ENCODE measurements around the gene SHH.

Gene SHH

DNA sequence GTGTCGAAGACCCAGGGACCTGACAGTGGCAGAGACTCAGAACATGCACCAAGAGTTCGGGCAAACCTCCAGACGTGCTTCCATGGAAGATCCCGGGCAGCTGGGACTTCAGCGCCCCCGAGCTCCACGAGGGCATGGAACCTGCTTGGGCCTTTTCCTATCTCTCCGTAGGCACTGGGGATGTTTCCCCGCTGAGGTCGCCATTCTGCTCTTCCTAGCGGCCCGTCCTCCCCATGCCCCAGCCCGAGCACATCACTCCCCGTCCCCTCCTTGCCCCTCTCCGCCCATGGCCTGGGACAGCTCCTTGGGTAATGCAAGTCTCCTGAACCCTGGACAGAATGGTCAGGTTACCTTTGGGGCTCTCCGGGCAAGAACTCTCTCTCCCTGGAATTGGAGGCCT lies 32.3 kb upstream of the SHH start:
- no peak for ATAC-seq
- TF ChIP-seq GLIS3 (CRISPR knock-in tag; IDR thresholded peaks at IDR 0.05): no peak
- no peak for TF ChIP-seq BACH2 (CRISPR knock-in tag; IDR thresholded peaks at IDR 0.05; ENCODE audit: borderline replicate concordance)
- TF ChIP-seq, protein P1, sequence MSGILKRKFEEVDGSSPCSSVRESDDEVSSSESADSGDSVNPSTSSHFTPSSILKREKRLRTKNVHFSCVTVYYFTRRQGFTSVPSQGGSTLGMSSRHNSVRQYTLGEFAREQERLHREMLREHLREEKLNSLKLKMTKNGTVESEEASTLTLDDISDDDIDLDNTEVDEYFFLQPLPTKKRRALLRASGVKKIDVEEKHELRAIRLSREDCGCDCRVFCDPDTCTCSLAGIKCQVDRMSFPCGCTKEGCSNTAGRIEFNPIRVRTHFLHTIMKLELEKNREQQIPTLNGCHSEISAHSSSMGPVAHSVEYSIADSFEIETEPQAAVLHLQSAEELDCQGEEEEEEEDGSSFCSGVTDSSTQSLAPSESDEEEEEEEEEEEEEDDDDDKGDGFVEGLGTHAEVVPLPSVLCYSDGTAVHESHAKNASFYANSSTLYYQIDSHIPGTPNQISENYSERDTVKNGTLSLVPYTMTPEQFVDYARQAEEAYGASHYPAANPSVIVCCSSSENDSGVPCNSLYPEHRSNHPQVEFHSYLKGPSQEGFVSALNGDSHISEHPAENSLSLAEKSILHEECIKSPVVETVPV (CRISPR knock-in tag; IDR thresholded peaks at IDR 0.05): no peak
- TF ChIP-seq ZFP30 (CRISPR knock-in tag; IDR thresholded peaks at IDR 0.05): no peak
- TF ChIP-seq PPARA (CRISPR knock-in tag; IDR thresholded peaks at IDR 0.05; ENCODE audit: borderline replicate concordance): no peak
- TF ChIP-seq TOX (CRISPR knock-in tag; IDR thresholded peaks at IDR 0.05; ENCODE audit: borderline replicate concordance): no peak
- no peak for TF ChIP-seq ISL1 (CRISPR knock-in tag; IDR thresholded peaks at IDR 0.05)
- no peak for TF ChIP-seq ESRRG (CRISPR knock-in tag; IDR thresholded peaks at IDR 0.05)

GRCh38 chr7:155844019-155844453 lies 31.8 kb upstream of the SHH start:
- ATAC-seq: no peak
- TF ChIP-seq BACH2 (CRISPR knock-in tag; IDR thresholded peaks at IDR 0.05; ENCODE audit: borderline replicate concordance): no peak
- TF ChIP-seq ESRRG (CRISPR knock-in tag; IDR thresholded peaks at IDR 0.05): no peak
- TF ChIP-seq PPARA (CRISPR knock-in tag; IDR thresholded peaks at IDR 0.05; ENCODE audit: borderline replicate concordance): no peak
- no peak for TF ChIP-seq ZNF8 (CRISPR knock-in tag; IDR thresholded peaks at IDR 0.05)
- no peak for TF ChIP-seq ZFP30 (CRISPR knock-in tag; IDR thresholded peaks at IDR 0.05)
- TF ChIP-seq SNAI2 (CRISPR knock-in tag; IDR thresholded peaks at IDR 0.05): no peak

- no peak for ATAC-seq
Observed at GRCh38 chr7:155843426-155844018, 31.3 kb upstream of the SHH start.

GRCh38 chr7:155842496-155843265 lies 30.4 kb upstream of the SHH start:
- TF ChIP-seq PPARA (CRISPR knock-in tag; IDR thresholded peaks at IDR 0.05; ENCODE audit: borderline replicate concordance): no peak
- ATAC-seq: no peak

More at GRCh38 chr7:155843426-155844018, 31.3 kb upstream of the SHH start:
- no peak for TF ChIP-seq SNAI2 (CRISPR knock-in tag; IDR thresholded peaks at IDR 0.05)
- TF ChIP-seq ISL1 (CRISPR knock-in tag; IDR thresholded peaks at IDR 0.05): no peak
- no peak for TF ChIP-seq BACH2 (CRISPR knock-in tag; IDR thresholded peaks at IDR 0.05; ENCODE audit: borderline replicate concordance)
- TF ChIP-seq ZNF8 (CRISPR knock-in tag; IDR thresholded peaks at IDR 0.05): no peak
- TF ChIP-seq, protein P2, sequence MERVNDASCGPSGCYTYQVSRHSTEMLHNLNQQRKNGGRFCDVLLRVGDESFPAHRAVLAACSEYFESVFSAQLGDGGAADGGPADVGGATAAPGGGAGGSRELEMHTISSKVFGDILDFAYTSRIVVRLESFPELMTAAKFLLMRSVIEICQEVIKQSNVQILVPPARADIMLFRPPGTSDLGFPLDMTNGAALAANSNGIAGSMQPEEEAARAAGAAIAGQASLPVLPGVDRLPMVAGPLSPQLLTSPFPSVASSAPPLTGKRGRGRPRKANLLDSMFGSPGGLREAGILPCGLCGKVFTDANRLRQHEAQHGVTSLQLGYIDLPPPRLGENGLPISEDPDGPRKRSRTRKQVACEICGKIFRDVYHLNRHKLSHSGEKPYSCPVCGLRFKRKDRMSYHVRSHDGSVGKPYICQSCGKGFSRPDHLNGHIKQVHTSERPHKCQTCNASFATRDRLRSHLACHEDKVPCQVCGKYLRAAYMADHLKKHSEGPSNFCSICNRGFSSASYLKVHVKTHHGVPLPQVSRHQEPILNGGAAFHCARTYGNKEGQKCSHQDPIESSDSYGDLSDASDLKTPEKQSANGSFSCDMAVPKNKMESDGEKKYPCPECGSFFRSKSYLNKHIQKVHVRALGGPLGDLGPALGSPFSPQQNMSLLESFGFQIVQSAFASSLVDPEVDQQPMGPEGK (CRISPR knock-in tag; IDR thresholded peaks at IDR 0.05; ENCODE audit: borderline replicate concordance): no peak
- TF ChIP-seq ZC3H10 (CRISPR knock-in tag; IDR thresholded peaks at IDR 0.05): no peak
- no peak for TF ChIP-seq ZNF70 (CRISPR knock-in tag; IDR thresholded peaks at IDR 0.05)
- no peak for TF ChIP-seq RARB (CRISPR knock-in tag; IDR thresholded peaks at IDR 0.05)
- TF ChIP-seq OSR1 (CRISPR knock-in tag; IDR thresholded peaks at IDR 0.05): no peak
- TF ChIP-seq ARNTL (CRISPR knock-in tag; IDR thresholded peaks at IDR 0.05; ENCODE audit: borderline replicate concordance, low read depth): no peak
- TF ChIP-seq, protein P1 (CRISPR knock-in tag; IDR thresholded peaks at IDR 0.05): no peak

GRCh38 chr7:155840909-155841308 lies 28.6 kb upstream of the SHH start:
- ATAC-seq: no peak
- TF ChIP-seq POU6F1 (CRISPR knock-in tag; IDR thresholded peaks at IDR 0.05; ENCODE audit: borderline replicate concordance, low read depth): no peak
- no peak for TF ChIP-seq ESRRG (CRISPR knock-in tag; IDR thresholded peaks at IDR 0.05)
- TF ChIP-seq PPARA (CRISPR knock-in tag; IDR thresholded peaks at IDR 0.05; ENCODE audit: borderline replicate concordance): no peak
- TF ChIP-seq ZNF70 (CRISPR knock-in tag; IDR thresholded peaks at IDR 0.05): no peak
- TF ChIP-seq, protein P1 (CRISPR knock-in tag; IDR thresholded peaks at IDR 0.05): no peak
- no peak for TF ChIP-seq RARB (CRISPR knock-in tag; IDR thresholded peaks at IDR 0.05)
- no peak for TF ChIP-seq TCF4 (CRISPR knock-in tag; IDR thresholded peaks at IDR 0.05; ENCODE audit: borderline replicate concordance)
- no peak for TF ChIP-seq SNAI2 (CRISPR knock-in tag; IDR thresholded peaks at IDR 0.05)
- TF ChIP-seq OSR1 (CRISPR knock-in tag; IDR thresholded peaks at IDR 0.05): no peak
- TF ChIP-seq TOX (CRISPR knock-in tag; IDR thresholded peaks at IDR 0.05; ENCODE audit: borderline replicate concordance): no peak
- TF ChIP-seq, protein P2 (CRISPR knock-in tag; IDR thresholded peaks at IDR 0.05; ENCODE audit: borderline replicate concordance): no peak
- no peak for TF ChIP-seq GLIS3 (CRISPR knock-in tag; IDR thresholded peaks at IDR 0.05)
- TF ChIP-seq BACH2 (CRISPR knock-in tag; IDR thresholded peaks at IDR 0.05; ENCODE audit: borderline replicate concordance): no peak
- no peak for TF ChIP-seq ZFP3 (CRISPR knock-in tag; IDR thresholded peaks at IDR 0.05)

Data from SK-N-SH treated with all-trans-retinoic acid at 6 μM for 48 hours (cell line).